ENCODE measurements around the gene PSME3IP1.

- no peak for TF ChIP-seq ZNF274 (IDR thresholded peaks at IDR 0.05; ENCODE audit: low read depth, low read length)
- no peak for TF ChIP-seq SUZ12 (IDR thresholded peaks at IDR 0.05; ENCODE audit: extremely low read depth, insufficient read depth, insufficient read length)
Observed at GRCh38 chr16:57130950-57131321, 54.9 kb downstream of the PSME3IP1 start.

Measured in NT2/D1 (cell line).